ENCODE results near the gene IGHMBP2. TPM values are rescaled to one million over a fixed set of nuclear protein-coding genes. Genes with fewer than 3 reads are reported as not detected.

The IGHMBP2 gene
- total RNA-seq, 1 experiment from 2014 or later: 49.1 TPM

DNA sequence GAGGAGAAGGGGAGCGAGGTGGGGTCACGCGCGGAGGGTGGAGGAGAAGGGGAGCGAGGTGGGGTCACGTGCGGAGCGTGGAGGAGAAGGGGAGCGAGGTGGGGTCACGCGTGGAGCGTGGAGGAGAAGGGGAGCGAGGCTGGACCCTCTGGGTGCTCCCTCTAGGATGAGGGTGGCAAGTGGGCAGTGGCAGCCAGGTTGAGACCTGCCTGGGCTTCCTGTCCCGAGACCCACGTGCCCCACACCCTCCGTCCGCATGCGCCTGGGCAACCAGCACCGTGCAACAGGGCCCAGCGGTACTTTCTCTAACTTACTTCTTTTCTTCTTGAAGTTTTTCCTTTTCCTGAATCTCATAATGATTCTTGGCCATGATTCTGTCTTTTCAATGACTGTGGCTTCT, 11.1 kb upstream of the IGHMBP2 start:
- H3K27me3 Mint-ChIP-seq (ENCODE audit: insufficient read depth, unreplicated experiment): no peaks in the 10 kb centered on the region
- TF ChIP-seq, protein P1, sequence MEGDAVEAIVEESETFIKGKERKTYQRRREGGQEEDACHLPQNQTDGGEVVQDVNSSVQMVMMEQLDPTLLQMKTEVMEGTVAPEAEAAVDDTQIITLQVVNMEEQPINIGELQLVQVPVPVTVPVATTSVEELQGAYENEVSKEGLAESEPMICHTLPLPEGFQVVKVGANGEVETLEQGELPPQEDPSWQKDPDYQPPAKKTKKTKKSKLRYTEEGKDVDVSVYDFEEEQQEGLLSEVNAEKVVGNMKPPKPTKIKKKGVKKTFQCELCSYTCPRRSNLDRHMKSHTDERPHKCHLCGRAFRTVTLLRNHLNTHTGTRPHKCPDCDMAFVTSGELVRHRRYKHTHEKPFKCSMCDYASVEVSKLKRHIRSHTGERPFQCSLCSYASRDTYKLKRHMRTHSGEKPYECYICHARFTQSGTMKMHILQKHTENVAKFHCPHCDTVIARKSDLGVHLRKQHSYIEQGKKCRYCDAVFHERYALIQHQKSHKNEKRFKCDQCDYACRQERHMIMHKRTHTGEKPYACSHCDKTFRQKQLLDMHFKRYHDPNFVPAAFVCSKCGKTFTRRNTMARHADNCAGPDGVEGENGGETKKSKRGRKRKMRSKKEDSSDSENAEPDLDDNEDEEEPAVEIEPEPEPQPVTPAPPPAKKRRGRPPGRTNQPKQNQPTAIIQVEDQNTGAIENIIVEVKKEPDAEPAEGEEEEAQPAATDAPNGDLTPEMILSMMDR (IDR thresholded peaks at IDR 0.05; ENCODE audit: insufficient read depth in 1 of 2, low read depth in 1 of 2, low read length in 1 of 2, severe bottlenecking in 1 of 2, unreplicated experiment in 1 of 2): no peak
- POLR2A ChIA-PET: no interaction called here
- H3K4me3 ChIP-seq (ENCODE audit: low read depth, low read length): no peak overlapping the region
- no peaks in the 10 kb centered on the region for H3K4me1 Mint-ChIP-seq (ENCODE audit: low read depth, unreplicated experiment)
- intact Hi-C loops (cut with micrococcal nuclease; ENCODE audit: unreplicated experiment): no loop called here
- H3K36me3 Mint-ChIP-seq (ENCODE audit: insufficient read depth, unreplicated experiment): peaks cover 73% of the 10 kb centered on the region
- no peaks in the 10 kb centered on the region for H3K27me3 ChIP-seq (replicated peaks; ENCODE audit: control insufficient read depth, insufficient read depth, low read length)
- no peak overlapping the region for H3K4me3 Mint-ChIP-seq (ENCODE audit: unreplicated experiment)
- no peaks in the 10 kb centered on the region for H3K9me3 ChIP-seq
- H3K4me1 ChIP-seq: no peaks in the 10 kb centered on the region
- H3K9me3 Mint-ChIP-seq (ENCODE audit: unreplicated experiment): no peaks in the 10 kb centered on the region
- no peak overlapping the region for H3K27ac Mint-ChIP-seq (ENCODE audit: unreplicated experiment)
- H3K36me3 ChIP-seq (ENCODE audit: control insufficient read depth, insufficient read depth, low read length): peaks cover 12% of the 10 kb centered on the region
- CTCF ChIA-PET: no interaction called here
- no TSS peak for BruUV-seq (replicated peaks)
- no peak for DNase-seq

- Mint-ChIP-seq H3K27me3 (ENCODE audit: insufficient read depth, unreplicated experiment) (no peaks in the 10 kb centered on the region), H3K27ac (ENCODE audit: unreplicated experiment) (no peak overlapping the region), H3K4me1 (ENCODE audit: low read depth, unreplicated experiment) (no peaks in the 10 kb centered on the region), H3K36me3 (ENCODE audit: insufficient read depth, unreplicated experiment) (peaks cover 80% of the 10 kb centered on the region), H3K4me3 (ENCODE audit: unreplicated experiment) (no peak overlapping the region), H3K9me3 (ENCODE audit: unreplicated experiment) (no peaks in the 10 kb centered on the region)
- DNase-seq: no peak
- intact Hi-C loops (cut with micrococcal nuclease; ENCODE audit: unreplicated experiment): no loop called here
- POLR2A ChIA-PET: no interaction called here
- TF ChIP-seq, protein P1 (IDR thresholded peaks at IDR 0.05; ENCODE audit: insufficient read depth in 1 of 2, low read depth in 1 of 2, low read length in 1 of 2, severe bottlenecking in 1 of 2, unreplicated experiment in 1 of 2): no peak
- BruUV-seq (replicated peaks): no TSS peak
- Histone ChIP-seq H3K27me3 (replicated peaks; ENCODE audit: control insufficient read depth, insufficient read depth, low read length) (no peaks in the 10 kb centered on the region), H3K4me3 (ENCODE audit: low read depth, low read length) (no peak overlapping the region), H3K36me3 (ENCODE audit: control insufficient read depth, insufficient read depth, low read length) (peaks cover 13% of the 10 kb centered on the region), H3K9me3 (no peaks in the 10 kb centered on the region), H3K4me1 (no peaks in the 10 kb centered on the region)
- CTCF ChIA-PET: no interaction called here
Observed at GRCh38 chr11:68893282-68893681, 10.4 kb upstream of the IGHMBP2 start.

DNA sequence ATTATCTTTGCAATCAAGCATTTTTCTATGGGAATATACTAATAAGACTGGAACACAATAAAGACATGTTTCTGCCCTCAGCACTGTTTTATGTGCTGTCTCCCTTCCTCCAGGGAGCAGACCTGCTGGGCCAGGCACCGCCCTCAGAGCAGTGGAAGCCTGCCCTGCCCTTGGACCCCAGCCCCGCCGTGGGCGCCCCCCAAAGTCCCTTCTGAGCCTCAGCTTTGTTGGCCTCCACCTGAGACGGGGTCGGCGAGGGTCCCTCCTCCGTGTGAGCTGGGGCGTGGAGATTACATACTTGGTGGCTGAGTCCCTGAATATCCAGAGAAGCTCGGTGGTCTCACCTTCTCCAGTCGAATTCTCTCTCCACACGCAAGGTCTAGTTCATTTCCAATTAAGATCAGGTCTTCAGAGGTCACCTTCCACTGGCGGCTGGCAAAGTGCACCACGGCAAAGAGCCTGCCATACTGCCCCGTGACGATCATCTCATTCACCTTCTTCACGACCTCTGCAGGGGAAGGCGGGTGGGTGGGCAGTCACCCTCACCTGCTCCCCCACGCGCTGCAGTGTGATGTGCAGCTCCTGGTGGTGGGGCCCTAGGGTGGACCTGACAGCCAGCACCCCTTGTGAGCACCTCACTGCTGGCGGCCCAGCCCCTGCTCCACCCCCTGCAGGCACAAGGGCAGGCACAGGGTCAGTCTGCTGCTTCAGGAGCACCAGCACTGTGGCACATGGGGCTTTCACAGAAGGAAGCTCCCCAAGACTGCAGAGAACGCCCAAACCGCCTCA, 7.3 kb upstream of the IGHMBP2 start:
- H3K27me3 ChIP-seq (replicated peaks; ENCODE audit: control insufficient read depth, insufficient read depth, low read length): no peaks in the 10 kb centered on the region
- H3K36me3 ChIP-seq (ENCODE audit: control insufficient read depth, insufficient read depth, low read length): peaks cover 14% of the 10 kb centered on the region
- DNase-seq: no peak
- H3K4me1 Mint-ChIP-seq (ENCODE audit: low read depth, unreplicated experiment): peaks cover under 1% of the 10 kb centered on the region
- H3K27me3 Mint-ChIP-seq (ENCODE audit: insufficient read depth, unreplicated experiment): no peaks in the 10 kb centered on the region
- no peak overlapping the region for H3K4me3 Mint-ChIP-seq (ENCODE audit: unreplicated experiment)
- ChIA-PET CTCF (no interaction called here), POLR2A (no interaction called here)
- TF ChIP-seq, protein P1 (IDR thresholded peaks at IDR 0.05; ENCODE audit: insufficient read depth in 1 of 2, low read depth in 1 of 2, low read length in 1 of 2, severe bottlenecking in 1 of 2, unreplicated experiment in 1 of 2): no peak
- no TSS peak for BruUV-seq (replicated peaks)
- peaks cover 80% of the 10 kb centered on the region for H3K36me3 Mint-ChIP-seq (ENCODE audit: insufficient read depth, unreplicated experiment)
- H3K9me3 ChIP-seq: no peaks in the 10 kb centered on the region
- H3K4me1 ChIP-seq: no peaks in the 10 kb centered on the region
- H3K9me3 Mint-ChIP-seq (ENCODE audit: unreplicated experiment): no peaks in the 10 kb centered on the region
- H3K4me3 ChIP-seq (ENCODE audit: low read depth, low read length): no peak overlapping the region
- no peak overlapping the region for H3K27ac Mint-ChIP-seq (ENCODE audit: unreplicated experiment)
- intact Hi-C loops (cut with micrococcal nuclease; ENCODE audit: unreplicated experiment): no loop called here

Data from Caco-2 (cell line).